ENCODE results near the gene POLR2H. TPM values are rescaled to one million over a fixed set of nuclear protein-coding genes. Genes with fewer than 3 reads are reported as not detected.

Gene POLR2H
- total RNA-seq, 2 donors from 2014 or later = 98.2 to 130 TPM

- Histone ChIP-seq H3K9ac (ENCODE audit: low read depth in 2 of 2, low read length in 2 of 2) (peak within 1 kb of the TSS; percentile 13 to 52), H3K4me1 (peaks cover 9% of the 10 kb centered on the region), H3K9me3 (no peaks in the 10 kb centered on the region), H3K4me3 (no peak within 1 kb of the TSS), H3K36me3 (no peaks in the 10 kb centered on the region), H3K27ac (peak within 1 kb of the TSS; percentile 47), H3K27me3 (peaks cover 30% of the 10 kb centered on the region)
- DNase-seq = no peak
- TF ChIP-seq CTCF (IDR thresholded peaks at IDR 0.05) = no peak
- intact Hi-C loops (cut with DNase I) = loop anchor here (10.0 kb wide), 1 partner anchor 87 kb away; no protein-coding TSS in a partner anchor
Measured at GRCh38 chr3:184377882-184378445, 16.5 kb downstream of the POLR2H start, which contains the start of gene THPO. Gene THPO, minus strand, starts transcription at chr3:184378207. Its CDS starts 1,948 bp downstream, at chr3:184376259.

- Histone ChIP-seq H3K9ac (ENCODE audit: low read depth in 2 of 2, low read length in 2 of 2) (peak overlapping the region; percentile 13 to 52), H3K27me3 (peaks cover 30% of the 10 kb centered on the region), H3K9me3 (no peaks in the 10 kb centered on the region), H3K36me3 (no peaks in the 10 kb centered on the region), H3K4me1 (peaks cover 9% of the 10 kb centered on the region), H3K4me3 (no peak overlapping the region), H3K27ac (peak overlapping the region; percentile 47)
- DNase-seq = no peak
- no peak for TF ChIP-seq CTCF (IDR thresholded peaks at IDR 0.05)
- intact Hi-C loops (cut with DNase I) = loop anchor here (10.0 kb wide), 1 partner anchor 86 kb away; no protein-coding TSS in a partner anchor
Measured at GRCh38 chr3:184378651-184379357, 17.3 kb downstream of the POLR2H start.

- Histone ChIP-seq H3K27me3 (peaks cover 30% of the 10 kb centered on the region), H3K4me1 (peaks cover 9% of the 10 kb centered on the region), H3K9me3 (no peaks in the 10 kb centered on the region), H3K4me3 (peak within 1 kb of the TSS; percentile 28), H3K27ac (peak within 1 kb of the TSS; percentile 47), H3K9ac (ENCODE audit: low read depth in 2 of 2, low read length in 2 of 2) (peak within 1 kb of the TSS; percentile 47 to 52), H3K36me3 (no peaks in the 10 kb centered on the region)
- no peak for DNase-seq
- intact Hi-C loops (cut with DNase I) = loop anchor here (10.0 kb wide), 1 partner anchor 85 kb away; no protein-coding TSS in a partner anchor
- TF ChIP-seq CTCF (IDR thresholded peaks at IDR 0.05) = no peak
Measured at GRCh38 chr3:184379358-184380184, 18.1 kb downstream of the POLR2H start, which contains the start of gene CHRD. Gene CHRD, plus strand, starts transcription at chr3:184380054. Its CDS starts 265 bp downstream, at chr3:184380319.

- Histone ChIP-seq H3K27me3 (peaks cover 30% of the 10 kb centered on the region), H3K9ac (ENCODE audit: low read depth in 2 of 2, low read length in 2 of 2) (peak overlapping the region in 1 of 2 donors; percentile 47), H3K27ac (no peak overlapping the region), H3K4me3 (peak overlapping the region; percentile 28), H3K9me3 (no peaks in the 10 kb centered on the region), H3K36me3 (no peaks in the 10 kb centered on the region), H3K4me1 (peaks cover 9% of the 10 kb centered on the region)
- DNase-seq = peak; percentile 55
- intact Hi-C loops (cut with DNase I) = no loop called here
- no peak for TF ChIP-seq CTCF (IDR thresholded peaks at IDR 0.05)
Measured at GRCh38 chr3:184380185-184380626, 18.7 kb downstream of the POLR2H start.
